Aorta (tissue), 5 donors: ENCODE measurements around the gene SLC29A3. TPM values are rescaled to one million over a fixed set of nuclear protein-coding genes. Genes with fewer than 3 reads are reported as not detected.

Experiments used
- ATAC-seq: fragments of 200-7000 bp; cut with Tn5 transposase; one replicate; pipeline ENCODE4 v1.9.1; 2022; ENCODE audit warnings: moderate library complexity; ENCODE audit not compliant: low FRiP score
- DNase-seq, 2 donors: peaks; one replicate each; pipeline ENCODE4 v3.0.0-alpha.2; 2020
- H3K27ac ChIP-seq, 2 donors: one replicate each; pipeline ENCODE4 v1.5.1; 2013; ENCODE audit warnings: low read length in 2 of 2, mild to moderate bottlenecking in 2 of 2, moderate library complexity in 2 of 2, control low read depth in 1 of 2, inconsistent platforms in 1 of 2, low read depth in 1 of 2
- H3K27me3 ChIP-seq, 2 donors: one replicate each; pipeline ENCODE4 v1.6.1; 2013; ENCODE audit warnings: control low read depth in 1 of 2, low read length in 1 of 2, mild to moderate bottlenecking in 1 of 2, moderate library complexity in 1 of 2; ENCODE audit not compliant: insufficient read depth in 2 of 2, control insufficient read depth in 1 of 2
- H3K36me3 ChIP-seq, 2 donors: one replicate each; pipeline ENCODE4 v1.6.1; 2013; ENCODE audit warnings: control low read depth in 1 of 2, low read length in 1 of 2, mild to moderate bottlenecking in 1 of 2; ENCODE audit not compliant: insufficient read depth in 2 of 2, control insufficient read depth in 1 of 2
- H3K4me1 ChIP-seq, 2 donors: one replicate each; pipeline ENCODE4 v1.6.1; 2013; ENCODE audit warnings: low read length in 2 of 2, control low read depth in 1 of 2, mild to moderate bottlenecking in 1 of 2, moderate library complexity in 1 of 2; ENCODE audit not compliant: insufficient read depth in 2 of 2, control insufficient read depth in 1 of 2
- H3K4me3 ChIP-seq, 2 donors: one replicate each; pipeline ENCODE4 v1.5.1; 2013; ENCODE audit warnings: low read length in 2 of 2, control low read depth in 1 of 2, mild to moderate bottlenecking in 1 of 2
- H3K9me3 ChIP-seq: one replicate; pipeline ENCODE4 v1.6.1; 2013; ENCODE audit warnings: mild to moderate bottlenecking, low read length; ENCODE audit not compliant: control insufficient read depth
- WGBS, 2 donors: extraction: QIAGEN DNeasy Blood & Tissue Kit; methylation state at CpG; one replicate each; pipeline ENCODE4 v1.1.7; 2013; 5-methylcytosine and 5-hydroxymethylcytosine counted together
- intact Hi-C, 2 donors: fragments of 100-400 bp; cut with DNase I; formaldehyde crosslinking; loops; one replicate each; pipeline versions ENCODE4 v1.14.2 to v1.15.0; 2022
- polyA plus RNA-seq, 2 donors: library from polyadenylated mRNA; stranded (reverse); fragments of 200-250 nt; gene quantifications; one replicate each; pipeline ENCODE4 v1.2.3, GENCODE V29; 2013
- total RNA-seq, 2 donors: library from RNA; stranded (reverse); fragmentation: NEBNext Ultra II Directional; extraction: Animal tissue kit (Norgen Biotek cat#: 25700); gene quantifications; one replicate each; pipeline ENCODE4 v1.2.1, GENCODE V29; 2021
- donor health status: healthy with polysubstance abuse.
- donor health status: Bipolar disorder and iron deficiency.
- donor health status: DM: no; HTN: no; CAD: no.
- donor health status: DM: no; HTN: no; CAD: no.
- donor health status: DM: yes; HTN: yes; CAD: no.

The SLC29A3 gene
- total and polyA plus RNA-seq, 4 donors, result 2.4 to 8.8 (median 4.4) TPM

DNA sequence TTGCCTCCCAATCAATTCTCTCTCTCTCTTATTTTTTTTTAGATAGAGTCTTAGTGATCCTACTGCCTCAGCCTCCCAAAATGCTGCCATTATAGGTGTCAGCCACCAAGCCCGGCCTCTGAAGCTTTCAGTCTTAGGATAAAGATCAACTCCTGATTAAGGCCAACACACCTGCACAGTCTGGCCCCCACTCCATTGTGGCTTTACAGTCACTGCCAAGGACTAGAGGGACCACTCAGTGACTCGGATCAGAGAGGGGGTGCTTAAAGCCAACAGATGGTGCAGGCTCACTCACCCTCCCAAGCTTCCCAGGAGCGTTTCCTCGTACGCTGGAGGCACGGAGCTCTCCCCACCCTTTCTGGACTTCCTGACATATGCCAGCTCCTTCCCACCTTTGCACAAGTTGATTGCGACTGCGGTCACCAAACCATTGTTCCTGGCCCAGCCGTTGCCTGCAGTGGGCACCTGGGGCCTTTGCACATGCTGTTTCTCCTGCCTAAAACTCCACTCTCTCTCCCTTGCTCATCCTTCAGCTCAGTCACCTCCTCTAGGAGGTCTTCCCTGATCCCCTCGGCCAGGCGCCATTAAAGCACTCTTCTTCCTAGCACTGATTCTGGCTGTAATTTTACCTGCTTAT is 76.0 kb downstream of the SLC29A3 start:
- 94 to 96% methylated on average over 11 of the region's 11 CpGs for WGBS, 2 donors
- ATAC-seq, result no peak

DNA sequence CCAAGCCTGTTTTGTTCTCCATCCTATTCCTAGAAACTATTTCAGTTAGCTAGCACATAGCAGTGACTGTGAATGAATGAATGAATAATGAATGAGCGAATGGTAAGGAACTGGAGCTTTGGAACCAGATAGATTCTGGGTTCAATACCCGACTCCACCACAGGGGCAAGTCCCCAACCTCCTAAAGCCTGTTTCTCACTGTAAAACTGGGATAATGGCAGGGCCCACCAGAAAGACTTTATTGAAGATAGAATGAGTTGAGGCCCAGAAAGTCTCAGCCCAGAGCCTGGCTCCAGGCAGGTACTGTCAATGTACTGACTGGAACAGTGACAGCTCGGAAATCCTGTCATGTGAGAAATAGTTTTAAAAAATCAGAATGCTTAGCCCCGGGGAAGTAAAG is 76.6 kb downstream of the SLC29A3 start:
- no peaks in the 10 kb centered on the region for H3K36me3 ChIP-seq
- H3K27me3 ChIP-seq, result no peaks in the 10 kb centered on the region
- H3K4me3 ChIP-seq, result no peak overlapping the region
- no peaks in the 10 kb centered on the region for H3K9me3 ChIP-seq
- DNase-seq, result no peak
- WGBS, 2 donors, result 93 to 95% methylated on average over 4 of the region's 4 CpGs
- H3K27ac ChIP-seq, result no peak overlapping the region
- no peak for ATAC-seq
- intact Hi-C loops, result loop anchor here in 1 of 2 donors (10.0 kb wide), 1 partner anchor 229 kb away; no protein-coding TSS in a partner anchor
- H3K4me1 ChIP-seq, result no peaks in the 10 kb centered on the region

More for the DNA sequence above, 76.0 kb downstream of the SLC29A3 start:
- H3K4me3 ChIP-seq, result no peak overlapping the region
- no peak for DNase-seq
- H3K9me3 ChIP-seq, result no peaks in the 10 kb centered on the region
- H3K4me1 ChIP-seq, result no peaks in the 10 kb centered on the region
- H3K36me3 ChIP-seq, result no peaks in the 10 kb centered on the region
- no peaks in the 10 kb centered on the region for H3K27me3 ChIP-seq
- no peak overlapping the region for H3K27ac ChIP-seq
- intact Hi-C loops, result loop anchor here in 1 of 2 donors (10.0 kb wide), 1 partner anchor 230 kb away; no protein-coding TSS in a partner anchor

- 24 to 33% methylated on average over 41 to 46 of the region's 46 CpGs for WGBS, 2 donors
- intact Hi-C loops, result loop anchor here in 1 of 2 donors (10.0 kb wide), 1 partner anchor 229 kb away; no protein-coding TSS in a partner anchor
- peak; percentile 75 for ATAC-seq
- Histone ChIP-seq H3K4me1 (no peaks in the 10 kb centered on the region), H3K27me3 (no peaks in the 10 kb centered on the region), H3K36me3 (no peaks in the 10 kb centered on the region), H3K27ac (no peak overlapping the region), H3K9me3 (no peaks in the 10 kb centered on the region), H3K4me3 (peak overlapping the region; percentile 58 to 59)
- peak in 1 of 2 donors; percentile 81 for DNase-seq
These were observed 77.1 kb downstream of the SLC29A3 start for GRCh38 chr10:71396084-71396710.

GRCh38 chr10:71396711-71397295 is 77.7 kb downstream of the SLC29A3 start, which contains the start of gene CDH23:
Gene CDH23, plus strand, starts transcription at chr10:71396920. Its CDS starts 42,912 bp downstream, at chr10:71439832.
- Histone ChIP-seq H3K27ac (no peak within 1 kb of the TSS), H3K36me3 (no peaks in the 10 kb centered on the region)
- no peak for ATAC-seq

DNA sequence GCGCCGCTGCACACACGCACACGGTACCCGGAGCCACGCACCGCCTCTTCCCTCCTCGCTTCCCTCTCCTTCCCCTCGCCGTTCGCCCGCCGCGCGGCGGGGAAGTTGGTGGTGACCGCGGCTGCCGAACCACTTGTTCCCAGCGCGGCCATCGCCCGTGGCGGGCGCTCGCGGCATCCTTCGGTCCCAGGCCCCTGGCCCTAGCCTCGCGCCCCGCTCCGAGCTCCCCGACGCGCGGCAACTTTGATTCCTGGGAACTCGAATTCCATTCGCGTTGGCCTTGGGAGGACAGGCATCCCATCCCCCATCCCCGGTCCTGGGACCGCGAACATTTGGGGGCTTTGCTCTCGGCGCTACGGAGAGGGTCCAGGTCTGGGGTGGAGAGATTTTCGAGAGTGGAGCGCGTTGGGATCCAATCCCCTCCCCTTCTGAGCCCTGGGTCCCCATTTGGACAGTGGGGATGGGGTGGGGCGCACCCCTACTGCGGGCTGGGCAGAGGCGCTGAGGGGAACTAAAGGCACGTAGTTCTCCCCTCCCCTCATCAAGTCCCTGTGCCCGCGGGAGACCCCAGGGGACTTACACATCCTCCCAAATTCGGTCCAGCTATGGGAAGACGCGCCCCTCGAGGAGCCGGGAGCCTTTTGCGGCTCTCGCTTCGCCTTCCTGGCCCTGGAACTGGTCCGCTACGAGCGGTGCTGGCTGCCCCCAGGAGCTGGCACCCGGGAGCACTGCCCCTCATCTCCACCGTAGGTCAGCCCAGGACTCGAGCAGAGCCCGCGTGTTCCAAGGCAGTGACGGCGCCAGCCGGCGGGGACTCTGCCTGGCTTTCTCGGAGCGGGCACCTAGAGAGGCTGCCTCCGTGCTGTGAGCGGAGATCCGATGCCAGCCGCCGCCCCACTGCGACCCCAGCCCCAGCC is 78.5 kb downstream of the SLC29A3 start:
- no peak overlapping the region for H3K27ac ChIP-seq
- H3K4me1 ChIP-seq, result no peaks in the 10 kb centered on the region
- peak overlapping the region; percentile 58 to 59 for H3K4me3 ChIP-seq
- no peaks in the 10 kb centered on the region for H3K27me3 ChIP-seq
- H3K36me3 ChIP-seq, result no peaks in the 10 kb centered on the region
- DNase-seq (peak in 1 of 2 donors; percentile 79), ATAC-seq (no peak)
- 1% methylated on average over 62 to 82 of the region's 82 CpGs for WGBS, 2 donors
- intact Hi-C loops, result loop anchor here in 1 of 2 donors (10.0 kb wide), 1 partner anchor 227 kb away; no protein-coding TSS in a partner anchor
- H3K9me3 ChIP-seq, result no peaks in the 10 kb centered on the region

More at GRCh38 chr10:71396711-71397295, 77.7 kb downstream of the SLC29A3 start, which contains the start of gene CDH23:
- Histone ChIP-seq H3K9me3 (no peaks in the 10 kb centered on the region), H3K27me3 (no peaks in the 10 kb centered on the region), H3K4me3 (peak within 1 kb of the TSS; percentile 58 to 59), H3K4me1 (no peaks in the 10 kb centered on the region)
- intact Hi-C loops, result loop anchor here in 1 of 2 donors (10.0 kb wide), 1 partner anchor 228 kb away; no protein-coding TSS in a partner anchor
- DNase-seq, result peak in 1 of 2 donors; percentile 89
- 1% methylated on average over 47 to 91 of the region's 91 CpGs for WGBS, 2 donors

DNA sequence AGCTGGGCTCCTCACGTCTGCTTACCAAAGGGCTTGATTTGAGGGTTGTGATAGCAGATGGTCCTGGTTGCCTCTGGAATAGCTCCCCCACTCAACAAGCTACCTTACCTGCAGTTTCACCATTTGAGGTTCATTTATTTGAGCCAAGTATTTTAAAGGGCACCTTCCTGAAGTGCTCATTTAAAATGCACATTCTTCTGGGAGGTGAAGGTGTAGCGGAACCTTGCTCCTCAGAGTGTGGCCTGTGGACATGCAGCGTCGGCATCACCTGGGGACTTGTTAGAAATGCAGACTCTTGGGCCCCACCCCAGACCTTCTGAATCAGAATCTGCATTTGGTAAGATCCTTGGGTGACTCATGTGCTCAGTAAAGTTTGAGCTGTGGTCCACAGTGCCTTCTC is 79.9 kb downstream of the SLC29A3 start:
- Histone ChIP-seq H3K4me3 (no peak overlapping the region), H3K36me3 (no peaks in the 10 kb centered on the region), H3K4me1 (no peaks in the 10 kb centered on the region), H3K27ac (no peak overlapping the region), H3K9me3 (no peaks in the 10 kb centered on the region), H3K27me3 (no peaks in the 10 kb centered on the region)
- DNase-seq, result no peak
- 63 to 71% methylated on average over 4 of the region's 4 CpGs for WGBS, 2 donors
- ATAC-seq, result no peak
- intact Hi-C loops, result loop anchor here in 1 of 2 donors (10.0 kb wide), 1 partner anchor 226 kb away; no protein-coding TSS in a partner anchor

GRCh38 chr10:71399946-71400345 is 80.9 kb downstream of the SLC29A3 start:
- ATAC-seq (no peak), DNase-seq (no peak)
- H3K36me3 ChIP-seq, result no peaks in the 10 kb centered on the region
- no peak overlapping the region for H3K27ac ChIP-seq
- no peaks in the 10 kb centered on the region for H3K4me1 ChIP-seq
- no peaks in the 10 kb centered on the region for H3K27me3 ChIP-seq
- no peaks in the 10 kb centered on the region for H3K9me3 ChIP-seq
- H3K4me3 ChIP-seq, result no peak overlapping the region
- 88 to 91% methylated on average over 5 of the region's 5 CpGs for WGBS, 2 donors
- intact Hi-C loops, result loop anchor here in 1 of 2 donors (10.0 kb wide), 1 partner anchor 225 kb away; no protein-coding TSS in a partner anchor

DNA sequence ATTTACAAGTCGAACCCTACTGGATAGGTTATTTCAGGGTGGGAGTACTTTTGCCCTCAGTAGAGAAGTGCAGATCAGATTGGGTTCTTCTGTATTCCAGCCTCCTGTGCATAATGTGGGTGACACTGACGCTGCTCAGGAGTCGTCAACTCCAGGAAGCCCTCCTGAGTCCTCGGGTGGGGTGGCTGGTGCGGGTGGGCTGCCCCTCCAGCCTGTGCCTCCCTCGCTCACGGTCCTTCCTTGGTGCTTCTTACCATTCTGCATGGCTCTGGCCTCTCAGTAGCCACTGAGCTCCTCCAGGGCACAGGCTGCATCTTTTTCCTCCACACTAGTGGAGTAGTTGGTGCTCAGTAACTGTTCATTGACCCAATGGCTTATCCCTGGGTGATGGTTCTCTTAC is 82.0 kb downstream of the SLC29A3 start:
- DNase-seq (no peak), ATAC-seq (no peak)
- Histone ChIP-seq H3K4me3 (no peak overlapping the region), H3K9me3 (no peaks in the 10 kb centered on the region), H3K27me3 (no peaks in the 10 kb centered on the region), H3K36me3 (no peaks in the 10 kb centered on the region), H3K27ac (no peak overlapping the region), H3K4me1 (no peaks in the 10 kb centered on the region)
- 94 to 95% methylated on average over 7 of the region's 7 CpGs for WGBS, 2 donors
- intact Hi-C loops, result no loop called here
